ENCODE results near the gene MTMR12. TPM values are rescaled to one million over a fixed set of nuclear protein-coding genes. Genes with fewer than 3 reads are reported as not detected.

Gene MTMR12
- polyA plus RNA-seq, 1 donor (not counting 4 experiments of a cell fraction or from before 2014, with no cell fraction given), result 17.1 TPM

DNA sequence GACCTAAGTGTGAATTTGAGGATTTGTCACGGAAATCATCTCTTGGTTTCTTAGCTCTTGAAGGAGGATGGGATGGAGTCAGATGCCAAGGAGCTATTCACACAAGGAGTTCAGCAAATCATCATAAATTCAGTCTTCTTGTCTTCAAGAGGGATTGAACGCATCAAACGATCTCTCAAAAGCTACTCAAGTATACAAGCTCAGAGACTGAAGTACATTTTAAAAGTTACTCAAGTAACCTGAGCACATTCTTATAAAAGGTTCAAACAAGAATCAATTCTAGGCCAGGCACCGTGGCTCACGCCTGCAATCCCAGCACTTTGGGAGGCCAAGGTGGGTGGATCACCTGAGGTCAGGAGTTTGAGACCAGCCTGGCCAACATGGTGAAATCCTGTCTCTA lies 117.5 kb downstream of the MTMR12 start:
- Histone ChIP-seq H3K4me2 (ENCODE audit: control insufficient read depth, extremely low read depth, insufficient read depth, low read depth, low read length) (no peak overlapping the region), H4K20me1 (ENCODE audit: control insufficient read depth, extremely low read depth, insufficient read depth, low read length) (no peaks in the 10 kb centered on the region), H3K9me1 (ENCODE audit: control insufficient read depth, extremely low read depth, insufficient read depth, low read length) (no peaks in the 10 kb centered on the region), H3K79me2 (ENCODE audit: control insufficient read depth, insufficient read depth, low read length) (no peaks in the 10 kb centered on the region), H3K4me3 (ENCODE audit: control insufficient read depth in 2 of 3, extremely low read depth in 1 of 3, insufficient read depth in 2 of 3, low read depth in 1 of 3, low read length in 3 of 3) (no peak overlapping the region), H3K27me3 (ENCODE audit: control insufficient read depth, extremely low read depth, insufficient read depth, low read length) (no peaks in the 10 kb centered on the region), H3K27ac (ENCODE audit: control insufficient read depth, insufficient read depth, low read length) (no peak overlapping the region), H2AFZ (ENCODE audit: control insufficient read depth, low read length) (no peak overlapping the region), H3K4me1 (ENCODE audit: control insufficient read depth, extremely low read depth, insufficient read depth, low read length) (peaks cover 3% of the 10 kb centered on the region), H3K9ac (ENCODE audit: control insufficient read depth, extremely low read depth, insufficient read depth, low read length) (no peak overlapping the region), H3K9me3 (ENCODE audit: control insufficient read depth, low read depth, low read length) (no peaks in the 10 kb centered on the region), H3K36me3 (ENCODE audit: control insufficient read depth in 2 of 2, extremely low read depth in 1 of 2, insufficient read depth in 2 of 2, low read length in 2 of 2) (no peaks in the 10 kb centered on the region)
- DNase-seq (ENCODE audit: low read depth, low spot score) (no peak), FAIRE-seq (no peak)
- dilution Hi-C loops (cut with MboI; ENCODE audit: extremely low pct_ligation_motif_present, low sequenced_read_pairs), result no loop called here
- TF ChIP-seq CTCF (optimal IDR thresholded peaks at IDR 0.05 in 1 of 3, IDR thresholded peaks at IDR 0.05 in 1 of 3, conservative IDR thresholded peaks at IDR 0.05 in 1 of 3; ENCODE audit: extremely low read depth in 1 of 3, insufficient read depth in 2 of 3, low read length in 3 of 3) (no peak), EZH2 (IDR thresholded peaks at IDR 0.05; ENCODE audit: low read length) (no peak)

GRCh38 chr5:32193591-32193990 lies 119.1 kb downstream of the MTMR12 start:
- Histone ChIP-seq H3K4me1 (ENCODE audit: control insufficient read depth, extremely low read depth, insufficient read depth, low read length) (no peaks in the 10 kb centered on the region), H3K9me1 (ENCODE audit: control insufficient read depth, extremely low read depth, insufficient read depth, low read length) (no peaks in the 10 kb centered on the region), H3K79me2 (ENCODE audit: control insufficient read depth, insufficient read depth, low read length) (no peaks in the 10 kb centered on the region), H3K27ac (ENCODE audit: control insufficient read depth, insufficient read depth, low read length) (no peak overlapping the region), H2AFZ (ENCODE audit: control insufficient read depth, low read length) (no peak overlapping the region), H4K20me1 (ENCODE audit: control insufficient read depth, extremely low read depth, insufficient read depth, low read length) (no peaks in the 10 kb centered on the region), H3K9ac (ENCODE audit: control insufficient read depth, extremely low read depth, insufficient read depth, low read length) (no peak overlapping the region), H3K9me3 (ENCODE audit: control insufficient read depth, low read depth, low read length) (no peaks in the 10 kb centered on the region), H3K4me2 (ENCODE audit: control insufficient read depth, extremely low read depth, insufficient read depth, low read depth, low read length) (no peak overlapping the region), H3K36me3 (ENCODE audit: control insufficient read depth in 2 of 2, extremely low read depth in 1 of 2, insufficient read depth in 2 of 2, low read length in 2 of 2) (no peaks in the 10 kb centered on the region), H3K4me3 (ENCODE audit: control insufficient read depth in 2 of 3, extremely low read depth in 1 of 3, insufficient read depth in 2 of 3, low read depth in 1 of 3, low read length in 3 of 3) (no peak overlapping the region), H3K27me3 (ENCODE audit: control insufficient read depth, extremely low read depth, insufficient read depth, low read length) (no peaks in the 10 kb centered on the region)
- TF ChIP-seq EZH2 (IDR thresholded peaks at IDR 0.05; ENCODE audit: low read length) (no peak), CTCF (optimal IDR thresholded peaks at IDR 0.05 in 1 of 3, IDR thresholded peaks at IDR 0.05 in 1 of 3, conservative IDR thresholded peaks at IDR 0.05 in 1 of 3; ENCODE audit: extremely low read depth in 1 of 3, insufficient read depth in 2 of 3, low read length in 3 of 3) (no peak)
- dilution Hi-C loops (cut with MboI; ENCODE audit: extremely low pct_ligation_motif_present, low sequenced_read_pairs), result no loop called here
- DNase-seq (ENCODE audit: low read depth, low spot score), result no peak
- FAIRE-seq, result no peak
